GM18507 (cell line): Measurements from ENCODE around the gene UHRF1.

ENCODE experiments used
- DNase-seq: peaks from one replicate; pipeline ENCODE4 v3.0.0; 2011; ENCODE audit warnings: low read depth; ENCODE audit not compliant: insufficient read length; ENCODE audit errors: extremely low spot score
- FAIRE-seq: peaks from 2 replicates; lab custom pipeline; 2011; peaks lifted over from hg19 to GRCh38; lab: Jason Lieb, UNC

The UHRF1 gene

GRCh38 chr19:4983346-4984105, 74.2 kb downstream of the UHRF1 start:
- DNase-seq = no peak
- no peak for FAIRE-seq

GRCh38 chr19:4984106-4984380, 74.7 kb downstream of the UHRF1 start:
- DNase-seq = no peak
- FAIRE-seq = no peak

GRCh38 chr19:4984438-4984990, 75.2 kb downstream of the UHRF1 start:
- DNase-seq (no peak), FAIRE-seq (no peak)

GRCh38 chr19:4985551-4985991, 76.3 kb downstream of the UHRF1 start:
- no peak for FAIRE-seq
- no peak for DNase-seq

GRCh38 chr19:4986056-4986455, 76.8 kb downstream of the UHRF1 start:
- DNase-seq (no peak), FAIRE-seq (no peak)

GRCh38 chr19:4986471-4986891, 77.2 kb downstream of the UHRF1 start:
- DNase-seq (no peak), FAIRE-seq (no peak)

- DNase-seq (no peak), FAIRE-seq (no peak)
Observed at GRCh38 chr19:4987256-4987655, 78.0 kb downstream of the UHRF1 start.

GRCh38 chr19:4987692-4988370, 78.5 kb downstream of the UHRF1 start:
- FAIRE-seq (no peak), DNase-seq (no peak)

GRCh38 chr19:4988770-4989251, 79.5 kb downstream of the UHRF1 start:
- FAIRE-seq = no peak
- DNase-seq = no peak

DNA sequence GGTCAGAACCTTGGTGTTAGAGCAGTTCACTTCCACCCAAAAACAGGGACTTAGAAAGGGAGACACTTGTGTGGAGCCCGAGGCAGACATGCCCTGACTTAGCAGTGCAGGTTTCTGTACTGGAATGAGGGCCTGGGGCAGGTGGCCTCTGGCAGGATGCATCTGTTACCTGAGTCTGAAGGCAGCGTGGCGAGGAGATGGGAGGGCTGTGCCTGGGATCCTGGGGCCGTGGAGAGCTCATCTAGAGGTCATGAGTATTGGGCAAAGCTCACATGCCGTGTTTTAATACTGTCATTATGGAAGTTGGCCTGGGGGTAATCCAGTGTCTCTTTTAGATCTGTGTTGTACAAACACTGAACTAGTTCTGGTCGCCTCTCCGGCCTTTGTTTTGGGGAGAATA, 81.0 kb downstream of the UHRF1 start:
- DNase-seq (no peak), FAIRE-seq (no peak)

DNA sequence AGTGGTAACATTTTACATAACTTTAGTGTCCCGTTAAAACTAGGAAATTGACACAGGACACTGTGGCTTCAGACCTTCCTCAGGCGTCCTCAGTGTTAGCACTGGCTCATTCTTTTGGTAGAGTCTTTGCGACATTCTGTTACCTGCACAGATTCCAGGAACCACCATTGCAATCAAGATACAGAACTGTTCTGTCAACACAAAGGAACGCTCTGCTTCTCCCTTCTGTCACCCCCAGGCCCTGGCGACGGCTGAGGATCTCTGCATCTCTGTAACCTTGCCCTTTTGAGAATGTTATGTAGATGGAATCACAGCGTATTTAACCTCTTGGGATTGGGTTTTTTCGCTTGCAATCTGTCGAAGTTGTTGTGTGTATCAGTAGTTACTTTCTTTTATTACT, 82.2 kb downstream of the UHRF1 start:
- no peak for DNase-seq
- no peak for FAIRE-seq

DNA sequence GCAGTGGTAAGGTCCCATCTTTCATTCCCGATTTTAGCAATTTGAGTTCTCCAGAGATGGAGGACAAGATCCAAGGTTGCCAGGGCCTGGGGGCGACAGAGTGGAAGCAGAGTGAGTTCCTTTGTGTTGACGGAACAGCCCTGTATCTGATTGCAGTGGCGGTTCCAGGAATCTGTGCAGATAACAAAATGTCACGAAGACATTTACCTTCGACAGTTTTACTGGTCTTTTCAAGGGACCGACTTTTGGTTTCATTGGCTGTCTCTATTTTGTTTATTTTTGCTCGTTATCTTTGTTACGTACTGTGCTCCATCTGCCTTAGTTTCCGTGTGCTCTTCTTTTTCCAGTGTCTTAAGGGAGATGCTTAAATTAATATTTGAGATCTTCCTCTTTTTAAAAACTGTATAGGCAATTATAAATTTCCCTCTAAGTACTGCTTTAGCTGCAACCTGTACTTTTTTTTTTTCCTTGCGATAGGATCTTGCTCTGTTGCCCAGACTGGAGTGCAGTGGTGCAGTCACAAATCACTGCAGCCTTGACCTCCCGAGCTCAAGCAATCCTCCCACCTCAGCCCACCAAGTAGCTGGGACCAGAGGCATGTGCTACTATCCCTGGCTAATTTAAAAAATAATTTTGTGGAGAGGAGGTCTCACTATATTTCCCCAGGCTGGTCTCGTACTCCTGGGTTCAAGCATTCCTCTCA, 82.8 kb downstream of the UHRF1 start:
- DNase-seq = no peak

DNA sequence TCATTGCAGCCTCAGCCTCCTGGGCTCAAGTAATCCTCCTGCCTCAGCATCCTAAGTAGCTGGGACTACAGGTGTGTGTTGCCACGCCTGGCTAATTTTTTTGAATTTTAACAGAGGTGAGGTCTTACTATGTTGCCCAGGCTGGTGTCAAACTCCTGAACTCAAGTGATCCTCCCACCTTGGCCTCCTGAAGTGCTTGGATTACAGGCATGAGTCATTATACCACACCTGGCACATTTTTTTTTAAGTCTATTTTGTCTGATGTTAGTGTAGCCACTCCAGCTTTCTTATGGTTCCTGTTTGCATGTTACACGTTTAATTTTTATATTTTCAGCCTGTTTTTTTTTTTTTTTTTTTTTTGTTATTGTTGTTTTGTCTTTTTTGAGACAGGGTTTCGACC, 84.4 kb downstream of the UHRF1 start:
- no peak for DNase-seq
- no peak for FAIRE-seq

More for the DNA sequence above, 82.8 kb downstream of the UHRF1 start:
- FAIRE-seq = no peak

DNA sequence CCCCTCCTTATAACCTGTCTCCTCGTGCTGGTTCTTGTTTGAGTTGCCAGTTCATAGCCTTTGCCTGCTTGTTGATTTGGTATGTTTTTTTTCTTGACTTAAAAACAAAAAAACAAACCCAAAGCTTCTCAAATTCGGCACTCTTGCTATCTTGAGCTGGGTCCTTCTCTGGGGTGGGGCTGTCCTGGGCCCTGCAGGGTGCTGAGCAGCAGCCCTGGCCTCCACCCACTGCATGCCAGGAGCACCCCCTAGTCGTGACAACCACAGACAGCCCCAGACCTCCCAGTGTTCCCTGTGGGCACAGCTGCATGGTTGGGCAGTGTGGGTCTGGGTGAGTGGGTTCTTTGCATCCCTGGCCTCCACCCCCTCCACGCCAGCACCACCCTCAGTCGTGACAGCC, 87.4 kb downstream of the UHRF1 start:
- FAIRE-seq (no peak), DNase-seq (no peak)

DNA sequence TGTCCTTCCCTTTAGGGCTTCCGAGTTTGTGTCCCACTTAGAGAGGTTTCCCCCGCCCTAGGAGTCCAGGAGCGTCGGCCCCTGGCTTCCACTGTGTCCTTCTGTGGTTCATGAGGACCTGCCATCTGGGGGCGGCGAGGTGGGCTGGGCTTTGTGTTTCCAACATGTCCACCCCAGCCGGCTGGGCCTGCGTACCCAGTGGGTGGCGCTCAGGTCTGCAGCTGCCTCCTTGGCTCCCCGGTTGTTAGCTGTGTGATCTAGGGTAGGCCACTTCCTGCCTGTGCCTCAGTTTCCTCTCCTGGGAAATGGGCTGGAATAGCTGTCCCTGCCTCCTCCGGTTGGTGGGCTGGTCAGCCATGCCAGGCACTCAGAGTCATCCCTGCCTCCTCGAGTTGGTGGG, 88.0 kb downstream of the UHRF1 start:
- FAIRE-seq = no peak

GRCh38 chr19:5000120-5000611, 90.9 kb downstream of the UHRF1 start:
- FAIRE-seq = no peak

More for the DNA sequence above, 88.0 kb downstream of the UHRF1 start:
- DNase-seq = no peak

GRCh38 chr19:5001615-5002014, 92.3 kb downstream of the UHRF1 start:
- FAIRE-seq = peak; percentile 53
- DNase-seq = peak; percentile 29

More at GRCh38 chr19:5000120-5000611, 90.9 kb downstream of the UHRF1 start:
- no peak for DNase-seq

- no peak for DNase-seq
Observed at GRCh38 chr19:5002143-5002542, 92.8 kb downstream of the UHRF1 start.

DNA sequence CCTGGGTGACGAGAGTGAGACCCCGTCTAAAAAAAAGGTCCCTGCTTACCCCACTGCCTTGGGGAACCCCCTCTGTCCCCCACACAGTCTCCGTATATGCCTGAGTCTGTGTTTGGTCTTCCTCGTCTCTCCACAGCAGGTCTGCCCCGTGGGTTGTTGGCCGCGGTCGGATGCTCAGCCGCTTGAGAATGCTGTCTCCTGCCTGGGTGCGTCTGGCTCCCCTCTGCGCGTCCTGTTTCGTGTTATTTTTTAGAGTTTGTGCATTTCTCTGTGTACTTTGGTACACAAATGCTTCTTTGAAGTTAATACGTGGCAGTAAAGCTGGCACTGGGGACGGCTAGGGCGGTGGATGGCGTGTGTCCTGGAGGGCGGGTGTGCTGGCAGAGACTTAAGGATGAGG, 94.5 kb downstream of the UHRF1 start:
- FAIRE-seq (no peak), DNase-seq (no peak)

More at GRCh38 chr19:5002143-5002542, 92.8 kb downstream of the UHRF1 start:
- no peak for FAIRE-seq

DNA sequence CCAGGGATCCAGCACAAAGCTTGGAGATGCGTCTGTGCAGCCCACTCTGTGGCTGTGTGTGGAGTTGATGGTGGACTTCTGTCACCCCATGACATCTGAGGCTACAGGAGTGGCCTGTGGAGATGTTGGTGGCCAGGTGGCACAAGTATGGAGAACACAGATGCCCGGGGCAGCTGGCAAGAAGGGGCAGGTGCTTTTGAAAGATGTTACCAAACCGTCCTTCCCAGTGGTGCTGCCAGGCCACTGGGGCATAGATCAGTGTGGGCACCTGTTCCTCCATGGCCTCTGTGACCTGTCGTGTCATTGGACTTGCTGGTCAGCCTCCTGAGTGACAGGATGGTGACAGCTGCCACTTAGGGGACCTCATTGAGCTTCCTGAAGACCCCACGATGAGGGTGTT, 95.8 kb downstream of the UHRF1 start:
- DNase-seq (no peak), FAIRE-seq (no peak)
